Motor neuron (in vitro differentiated cells): ENCODE measurements around the gene CACNA1S. TPM values are rescaled to one million over a fixed set of nuclear protein-coding genes. Genes with fewer than 3 reads are reported as not detected.
A peak's percentile ranks its signal among the peaks of the same experiment; 100 is the strongest.

Experiments
- ATAC-seq, 8 experiments: fragments of 200-7000 bp; cut with Tn5 transposase; replicated peaks in 6 of 8; 2 replicates each; pipeline ENCODE4 v1.8.0; 2021; ENCODE audit warnings: mild to moderate bottlenecking in 8 of 8, moderate library complexity in 8 of 8
- H3K27ac ChIP-seq, 2 donors: fragments of 250-450 bp; sonication (Bioruptor Pico); 2 replicates each; pipeline ENCODE4 v1.9.0; 2021; ENCODE audit warnings: antibody characterized with exemption in 2 of 2, mild to moderate bottlenecking in 2 of 2, moderate library complexity in 1 of 2
- H3K4me1 ChIP-seq, 2 donors: fragments of 250-450 bp; sonication (Bioruptor Pico); replicated peaks in 1 of 2; 2 replicates each; pipeline ENCODE4 v1.6.1; 2021; ENCODE audit warnings: antibody characterized with exemption in 2 of 2, mild to moderate bottlenecking in 2 of 2, moderate library complexity in 1 of 2
- H3K4me3 ChIP-seq, 5 donors: fragments of 250-450 bp; sonication (Bioruptor Pico); 2 replicates each; pipeline ENCODE4 v1.9.0; 2021; ENCODE audit warnings: antibody characterized with exemption in 5 of 5, mild to moderate bottlenecking in 5 of 5, moderate library complexity in 4 of 5
- WGBS, 10 experiments: fragments of 450-650 bp; shearing (Covaris generic); methylation state at CpG; one replicate each; pipeline ENCODE4 v1.0.0; 2022; 5-methylcytosine and 5-hydroxymethylcytosine counted together
- in situ Hi-C, 9 experiments: fragments of 400-800 bp; cut with MboI; loops; one replicate each; pipeline ENCODE4 v1.15.0; 2021; ENCODE audit warnings: low sequenced_read_pairs in 9 of 9, low pct_unique_long_range_greater_than_20kb in 2 of 9; ENCODE audit not compliant: unreplicated experiment in 9 of 9
- total RNA-seq, 8 experiments: library from RNA; unstranded; fragments of 300-600 nt; gene quantifications; 2 replicates each; pipeline versions ENCODE4 v1.2.3 to v1.2.4, GENCODE V29; 2022

CACNA1S gene
- total RNA-seq, 8 experiments from 2014 or later = under 0.01 to 0.09 (median 0.04) TPM; not detected in 4

GRCh38 chr1:201061886-201062285 lies 50.3 kb downstream of the CACNA1S start:
- in situ Hi-C loops = no loop called here
- WGBS, 10 experiments = 92 to 100% (median 100%) methylated on average over 1 to 7 of the region's 12 CpGs; no CpG with 5 or more reads in 5 of the 10 experiments
- Histone ChIP-seq H3K27ac (no peak overlapping the region), H3K4me1 (peaks cover 10 to 21% of the 10 kb centered on the region in 2 donors), H3K4me3 (no peak overlapping the region)
- peak in 1 of 8 experiments; percentile 4 for ATAC-seq

- WGBS, 10 experiments = 80 to 100% (median 90%) methylated on average over 1 to 3 of the region's 4 CpGs; no CpG with 5 or more reads in 3 of the 10 experiments
- no peak for ATAC-seq
- Histone ChIP-seq H3K4me1 (peaks cover 10 to 24% of the 10 kb centered on the region in 2 donors), H3K27ac (no peak overlapping the region), H3K4me3 (no peak overlapping the region)
- in situ Hi-C loops = no loop called here
Observed at GRCh38 chr1:201061049-201061448, 51.2 kb downstream of the CACNA1S start.

DNA sequence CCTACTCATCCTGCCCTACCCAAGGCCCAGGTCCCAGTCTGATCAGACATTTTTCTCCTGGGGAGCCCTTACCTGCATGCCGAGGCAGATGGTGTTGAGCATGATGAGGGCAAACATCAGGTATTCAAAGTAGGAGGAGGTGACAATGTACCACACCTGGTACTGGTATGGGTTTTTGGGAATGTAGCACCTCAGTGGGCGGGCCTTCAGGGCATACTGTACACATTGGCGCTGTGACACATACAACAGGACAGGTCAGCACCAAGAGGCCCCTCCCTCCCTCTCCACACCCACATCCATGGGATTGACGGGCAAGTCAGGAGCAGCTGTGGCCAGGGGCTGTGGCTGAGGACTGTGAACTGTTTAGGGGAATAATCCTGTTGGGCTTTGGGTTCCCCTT lies 51.6 kb downstream of the CACNA1S start:
- no peak overlapping the region for H3K27ac ChIP-seq
- in situ Hi-C loops = no loop called here
- peak in 1 of 8 experiments; percentile 31 for ATAC-seq
- 61 to 100% (median 95%) methylated on average over 1 to 3 of the region's 4 CpGs; no CpG with 5 or more reads in 4 of the 10 experiments for WGBS, 10 experiments
- peaks cover 10 to 26% of the 10 kb centered on the region in 2 donors for H3K4me1 ChIP-seq
- H3K4me3 ChIP-seq = no peak overlapping the region

DNA sequence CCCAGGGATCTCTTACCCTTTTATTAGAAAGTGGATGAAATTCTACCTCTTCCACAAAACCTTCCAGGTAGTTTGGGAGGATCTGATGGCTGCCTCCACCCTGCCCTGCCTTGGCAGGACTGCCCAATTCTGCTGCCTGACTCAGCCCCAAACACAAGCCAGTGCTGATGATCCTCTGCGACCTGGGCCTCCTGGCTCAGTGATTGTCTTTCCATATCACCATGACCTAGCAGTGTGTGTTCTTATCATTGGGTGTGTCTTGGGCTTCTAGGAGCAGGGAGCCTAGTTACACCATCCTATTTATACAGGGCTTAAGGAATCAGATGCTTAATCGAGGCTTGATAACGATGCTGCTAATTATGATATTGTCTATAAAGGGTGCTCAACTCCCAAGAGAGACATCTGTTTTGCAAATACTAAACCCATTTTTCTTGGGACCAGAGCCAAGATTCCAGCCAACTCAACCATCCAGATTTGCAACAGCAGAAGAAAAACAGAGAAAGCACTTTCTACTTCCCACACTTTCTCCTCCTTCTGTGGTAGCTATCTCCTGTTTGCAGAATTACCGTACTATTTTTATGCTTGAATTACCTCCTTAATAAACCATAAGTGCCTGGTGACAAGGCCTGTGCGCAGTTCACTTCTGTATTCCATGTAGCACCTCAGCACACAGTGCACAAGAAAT lies 52.2 kb downstream of the CACNA1S start:
- in situ Hi-C loops = no loop called here
- ATAC-seq = peak in 1 of 8 experiments; percentile 17
- 23 to 100% (median 77%) methylated on average over 1 to 5 of the region's 5 CpGs for WGBS, 10 experiments
- Histone ChIP-seq H3K4me1 (peaks cover 10 to 26% of the 10 kb centered on the region in 2 donors), H3K4me3 (no peak overlapping the region), H3K27ac (no peak overlapping the region)

DNA sequence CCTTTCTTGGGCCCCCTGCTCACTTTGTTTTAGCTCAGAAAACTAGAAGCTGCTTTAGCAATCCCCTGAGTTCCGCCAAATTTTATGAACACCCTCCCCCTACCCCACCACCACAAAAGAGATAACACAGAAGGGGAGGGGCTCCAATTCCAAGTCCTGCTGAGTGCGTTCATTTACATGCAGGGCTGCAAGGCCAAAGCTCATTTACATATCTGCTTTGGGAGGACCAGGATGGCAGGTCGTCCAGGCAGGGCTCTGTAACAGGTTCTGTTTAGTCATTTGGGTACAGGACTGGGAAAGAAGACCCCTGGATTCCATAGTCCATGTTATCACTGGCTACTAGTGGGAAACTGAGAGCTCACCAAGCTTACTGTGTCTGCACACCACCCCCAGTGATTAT lies 52.8 kb downstream of the CACNA1S start:
- H3K4me1 ChIP-seq = peaks cover 10 to 28% of the 10 kb centered on the region in 2 donors
- peak in 3 of 8 experiments; percentile 27 to 61 (median 51) for ATAC-seq
- in situ Hi-C loops = no loop called here
- H3K27ac ChIP-seq = no peak overlapping the region
- 7 to 22% (median 20%) methylated on average over 1 to 2 of the region's 3 CpGs; no CpG with 5 or more reads in 5 of the 10 experiments for WGBS, 10 experiments
- H3K4me3 ChIP-seq = no peak overlapping the region

DNA sequence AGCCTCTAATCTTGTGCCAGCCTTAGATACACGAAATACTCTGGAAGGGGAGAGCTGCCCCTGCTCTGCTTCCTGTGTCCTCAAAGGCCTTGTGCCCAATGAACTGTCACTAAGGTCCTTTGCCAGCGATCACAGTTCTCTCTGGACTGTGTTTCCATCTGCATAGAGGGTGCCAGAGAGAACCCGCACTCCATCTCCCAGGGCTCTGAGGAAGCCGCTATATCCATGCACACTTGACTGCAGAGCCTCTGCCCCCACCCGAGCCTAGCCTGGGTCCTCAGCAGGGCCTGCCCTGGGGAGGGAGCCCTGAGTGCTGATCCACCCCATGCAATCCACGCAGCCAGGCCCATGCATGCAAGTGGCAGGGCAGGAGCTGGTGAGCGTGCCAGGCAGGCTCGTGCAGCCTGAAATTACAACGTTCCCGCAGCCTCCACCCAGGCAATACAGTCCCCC lies 58.1 kb downstream of the CACNA1S start:
- in situ Hi-C loops = no loop called here
- peak; percentile 19 to 66 (median 58) for ATAC-seq
- WGBS, 10 experiments = 0 to 84% (median 66%) methylated on average over 1 to 10 of the region's 10 CpGs; no CpG with 5 or more reads in 3 of the 10 experiments

GRCh38 chr1:201053155-201053860 lies 58.9 kb downstream of the CACNA1S start:
- no peak overlapping the region for H3K27ac ChIP-seq
- ATAC-seq = no peak
- H3K4me1 ChIP-seq = peaks cover 3 to 18% of the 10 kb centered on the region in 2 donors
- in situ Hi-C loops = no loop called here
- 80 to 100% (median 93%) methylated on average over 1 to 8 of the region's 22 CpGs; no CpG with 5 or more reads in 5 of the 10 experiments for WGBS, 10 experiments
- H3K4me3 ChIP-seq = no peak overlapping the region

More for the DNA sequence above, 58.1 kb downstream of the CACNA1S start:
- Histone ChIP-seq H3K4me3 (no peak overlapping the region), H3K27ac (no peak overlapping the region), H3K4me1 (peaks cover 3 to 18% of the 10 kb centered on the region in 2 donors)

GRCh38 chr1:201051399-201051798 lies 60.8 kb downstream of the CACNA1S start:
- peaks cover 3 to 18% of the 10 kb centered on the region in 2 donors for H3K4me1 ChIP-seq
- ATAC-seq = peak in 4 of 8 experiments; percentile 23 to 51 (median 28)
- in situ Hi-C loops = no loop called here
- H3K4me3 ChIP-seq = no peak overlapping the region
- no peak overlapping the region for H3K27ac ChIP-seq
- WGBS, 10 experiments = 10 to 79% (median 25%) methylated on average over 2 of the region's 2 CpGs; no CpG with 5 or more reads in 4 of the 10 experiments

- H3K27ac ChIP-seq = no peak overlapping the region
- no peak overlapping the region for H3K4me3 ChIP-seq
- ATAC-seq = no peak
- 40 to 91% (median 87%) methylated on average over 1 to 5 of the region's 5 CpGs; no CpG with 5 or more reads in 5 of the 10 experiments for WGBS, 10 experiments
- in situ Hi-C loops = no loop called here
- peaks cover 3 to 14% of the 10 kb centered on the region in 2 donors for H3K4me1 ChIP-seq
Observed at GRCh38 chr1:201050515-201051277, 61.5 kb downstream of the CACNA1S start.

DNA sequence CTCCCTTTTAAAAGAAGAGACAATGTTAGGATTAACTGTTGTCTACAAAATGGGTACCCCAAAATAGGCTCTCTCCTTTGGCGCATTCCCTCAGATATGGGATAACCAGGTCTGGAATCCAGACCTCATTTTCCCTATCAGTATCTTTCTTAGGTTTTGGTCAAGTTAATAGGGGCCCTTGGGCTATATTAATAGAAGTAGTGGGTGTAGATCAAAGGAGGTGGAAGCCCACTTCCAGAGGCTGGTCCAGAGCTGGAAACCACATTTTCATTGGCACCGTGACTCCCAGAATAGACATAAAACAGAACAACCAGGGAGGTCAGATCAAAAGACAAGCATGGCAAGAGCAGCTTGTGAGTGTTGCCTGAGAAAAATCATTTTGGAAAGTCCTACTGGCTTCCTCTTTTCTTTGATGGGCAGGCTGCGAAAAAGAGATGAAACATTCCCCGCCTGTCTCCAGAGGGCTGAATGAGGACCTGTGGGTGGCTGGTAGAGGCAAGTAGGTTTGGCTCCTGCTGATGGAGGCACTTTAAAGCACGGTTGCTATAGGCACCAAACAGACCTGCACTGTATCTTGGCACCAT lies 62.9 kb downstream of the CACNA1S start:
- WGBS, 10 experiments = 40 to 93% (median 84%) methylated on average over 2 to 5 of the region's 5 CpGs; no CpG with 5 or more reads in 3 of the 10 experiments
- Histone ChIP-seq H3K27ac (no peak overlapping the region), H3K4me1 (peaks cover 2 to 11% of the 10 kb centered on the region in 2 donors), H3K4me3 (no peak overlapping the region)
- no peak for ATAC-seq
- in situ Hi-C loops = no loop called here

DNA sequence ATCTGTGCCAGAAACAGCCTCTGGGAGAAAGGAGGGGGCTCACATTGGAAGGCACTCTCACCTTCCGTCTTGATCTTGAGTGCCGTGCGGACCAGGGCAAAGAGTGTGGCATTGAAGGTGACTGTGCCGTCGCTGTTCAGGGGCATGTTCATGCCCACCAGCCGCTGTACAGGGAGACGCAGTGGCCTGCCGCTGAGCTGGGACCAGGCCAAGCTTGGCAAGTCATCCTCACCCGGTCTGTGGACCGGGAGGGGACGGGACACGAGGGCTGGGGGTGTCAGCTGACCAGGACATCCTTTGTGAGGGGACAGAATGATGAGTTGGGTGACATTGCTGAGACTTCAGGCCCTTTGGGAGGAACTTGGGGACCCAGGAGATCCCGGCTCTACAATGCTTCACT lies 63.7 kb downstream of the CACNA1S start:
- Histone ChIP-seq H3K4me3 (no peak overlapping the region), H3K4me1 (peaks cover 0 to 7% of the 10 kb centered on the region in 2 donors), H3K27ac (no peak overlapping the region)
- 89 to 93% methylated on average over 5 to 11 of the region's 13 CpGs; no CpG with 5 or more reads in 8 of the 10 experiments for WGBS, 10 experiments
- in situ Hi-C loops = no loop called here
- no peak for ATAC-seq

DNA sequence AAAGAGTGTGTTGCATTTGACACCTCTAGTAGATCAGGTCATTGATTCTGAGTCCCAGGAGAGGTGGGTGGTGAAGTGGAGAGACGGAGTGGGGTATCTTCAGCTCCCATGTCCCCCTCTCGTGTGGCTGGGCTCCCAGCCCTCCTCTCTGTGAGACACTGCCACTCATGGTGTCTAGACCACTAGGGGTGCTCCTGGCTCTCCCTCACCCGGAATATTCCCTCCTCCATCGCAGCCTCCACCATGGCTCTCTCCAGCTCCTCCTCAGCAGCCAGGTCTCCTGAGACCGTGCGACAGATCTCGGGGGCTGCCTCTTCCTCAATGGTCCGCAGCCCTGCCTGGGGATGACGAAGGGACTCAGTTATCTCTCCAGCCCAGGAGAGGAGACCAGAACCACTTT lies 68.1 kb downstream of the CACNA1S start:
- Histone ChIP-seq H3K4me1 (peaks cover 2 to 11% of the 10 kb centered on the region in 2 donors), H3K4me3 (no peak overlapping the region), H3K27ac (no peak overlapping the region)
- WGBS, 10 experiments = 60 to 100% (median 87%) methylated on average over 1 to 9 of the region's 9 CpGs; no CpG with 5 or more reads in 5 of the 10 experiments
- no peak for ATAC-seq
- in situ Hi-C loops = no loop called here
